Breast epithelium (tissue), 3 donors: ENCODE data around the gene CRYBG2.

Source experiments
- POLR2A ChIP-seq: fragments of 450-650 bp; IDR thresholded peaks from one replicate; pipeline ENCODE4 v1.6.1; 2016; ENCODE audit warnings: antibody characterized with exemption, mild to moderate bottlenecking, moderate library complexity
- TF ChIP-seq, protein P1 (sequence below), 3 donors: fragments of 450-650 bp; IDR thresholded peaks; one replicate each; pipeline ENCODE4 v1.5.1; 2016 to 2017; ENCODE audit warnings: antibody characterized with exemption in 3 of 3, mild to moderate bottlenecking in 3 of 3, moderate library complexity in 3 of 3

DNA sequence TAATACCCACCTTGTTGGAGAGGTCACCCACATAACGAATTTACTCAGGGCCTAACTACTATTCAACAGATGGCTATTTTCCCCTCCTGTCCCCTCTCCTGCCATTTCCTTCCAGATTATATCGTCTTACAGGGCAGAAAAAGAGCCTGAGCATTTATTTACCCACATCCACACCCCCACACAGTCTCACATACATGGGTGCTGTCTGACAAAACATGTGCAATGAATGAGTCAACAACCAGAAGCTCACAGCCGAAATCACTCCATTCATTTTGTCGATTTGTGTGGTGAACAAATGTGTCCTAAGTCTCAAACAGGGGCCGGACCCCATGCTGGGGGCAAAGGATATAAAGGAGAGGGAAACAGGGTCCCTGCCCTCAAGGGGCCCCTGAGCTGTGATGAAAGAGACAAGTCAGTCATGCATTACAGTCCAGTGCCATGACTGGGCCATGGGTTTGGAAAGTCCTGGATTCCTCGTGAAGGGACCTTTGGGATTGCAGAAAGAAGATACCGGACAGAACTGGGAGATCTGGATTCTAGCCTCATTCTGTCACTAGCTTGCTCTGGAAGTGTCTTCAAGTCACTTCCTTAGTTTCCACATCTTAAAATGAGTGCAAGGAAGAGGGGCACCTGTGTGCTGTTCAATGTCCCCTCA, 35.0 kb upstream of the CRYBG2 start:
- TF ChIP-seq, protein P1, sequence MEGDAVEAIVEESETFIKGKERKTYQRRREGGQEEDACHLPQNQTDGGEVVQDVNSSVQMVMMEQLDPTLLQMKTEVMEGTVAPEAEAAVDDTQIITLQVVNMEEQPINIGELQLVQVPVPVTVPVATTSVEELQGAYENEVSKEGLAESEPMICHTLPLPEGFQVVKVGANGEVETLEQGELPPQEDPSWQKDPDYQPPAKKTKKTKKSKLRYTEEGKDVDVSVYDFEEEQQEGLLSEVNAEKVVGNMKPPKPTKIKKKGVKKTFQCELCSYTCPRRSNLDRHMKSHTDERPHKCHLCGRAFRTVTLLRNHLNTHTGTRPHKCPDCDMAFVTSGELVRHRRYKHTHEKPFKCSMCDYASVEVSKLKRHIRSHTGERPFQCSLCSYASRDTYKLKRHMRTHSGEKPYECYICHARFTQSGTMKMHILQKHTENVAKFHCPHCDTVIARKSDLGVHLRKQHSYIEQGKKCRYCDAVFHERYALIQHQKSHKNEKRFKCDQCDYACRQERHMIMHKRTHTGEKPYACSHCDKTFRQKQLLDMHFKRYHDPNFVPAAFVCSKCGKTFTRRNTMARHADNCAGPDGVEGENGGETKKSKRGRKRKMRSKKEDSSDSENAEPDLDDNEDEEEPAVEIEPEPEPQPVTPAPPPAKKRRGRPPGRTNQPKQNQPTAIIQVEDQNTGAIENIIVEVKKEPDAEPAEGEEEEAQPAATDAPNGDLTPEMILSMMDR (IDR thresholded peaks at IDR 0.05), result no peak
- no peak for TF ChIP-seq POLR2A
